GM18867 (cell line): Measurements from ENCODE around the gene PLEKHG4B.
A peak's percentile ranks its signal among the peaks of the same experiment; 100 is the strongest.
"Not testable (repeated sequence)": the region's sequence is repeated elsewhere in the genome, so short reads cannot be mapped to it uniquely, and the experiment has no call there.

Experiments
- ATAC-seq: cut with Tn5 transposase; IDR thresholded peaks from one replicate; pipeline ENCODE4 v1.9.1; 2021; ENCODE audit warnings: mild to moderate bottlenecking, moderate library complexity; ENCODE audit not compliant: unreplicated experiment

Gene PLEKHG4B

GRCh38 chr5:186091-187041 lies 94.4 kb downstream of the PLEKHG4B start:
- no peak for ATAC-seq

GRCh38 chr5:187042-187431 lies 95.1 kb downstream of the PLEKHG4B start:
- ATAC-seq: no peak

GRCh38 chr5:187617-188451 lies 95.9 kb downstream of the PLEKHG4B start:
- ATAC-seq: no peak

- ATAC-seq: peak; percentile 79
Measured at GRCh38 chr5:188488-189481, 96.8 kb downstream of the PLEKHG4B start.

- ATAC-seq: no peak
Measured at GRCh38 chr5:189486-189885, 97.5 kb downstream of the PLEKHG4B start.

GRCh38 chr5:189976-190365 lies 98.0 kb downstream of the PLEKHG4B start:
- no peak for ATAC-seq

- ATAC-seq: peak; percentile 36
Measured at GRCh38 chr5:190366-191035, 98.5 kb downstream of the PLEKHG4B start.

GRCh38 chr5:191036-191948 lies 99.3 kb downstream of the PLEKHG4B start, which contains the start of gene LRRC14B:
Gene LRRC14B, plus strand, starts transcription at chr5:191495. Its CDS starts 44 bp downstream, at chr5:191539.
- ATAC-seq: peak; percentile 40

GRCh38 chr5:191949-192690 lies 100.2 kb downstream of the PLEKHG4B start:
- ATAC-seq: no peak

GRCh38 chr5:192691-192969 lies 100.7 kb downstream of the PLEKHG4B start:
- no peak for ATAC-seq

- no peak for ATAC-seq
Measured at GRCh38 chr5:192970-193831, 101.2 kb downstream of the PLEKHG4B start.

- ATAC-seq: no peak
Measured at GRCh38 chr5:194102-194501, 102.1 kb downstream of the PLEKHG4B start.

GRCh38 chr5:194603-195209 lies 102.7 kb downstream of the PLEKHG4B start:
- ATAC-seq: no peak

GRCh38 chr5:195401-196160 lies 103.6 kb downstream of the PLEKHG4B start:
- no peak for ATAC-seq

GRCh38 chr5:196350-196749 lies 104.4 kb downstream of the PLEKHG4B start:
- no peak for ATAC-seq

- ATAC-seq: not testable (repeated sequence)
Measured at GRCh38 chr5:197031-197430, 105.1 kb downstream of the PLEKHG4B start.
